AG04450 (cell line): ENCODE data around the gene DIP2B. TPM values are rescaled to one million over a fixed set of nuclear protein-coding genes. Genes with fewer than 3 reads are reported as not detected.

Source experiments
- CTCF ChIA-PET: fragments of 300-600, 350-600 bp; formaldehyde crosslinking; extraction: SDS; loops from one replicate; lab custom pipeline; 2022; ENCODE audit warnings: antibody characterized with exemption, inconsistent platforms; lab: Charles Lee
- POLR2A ChIA-PET: fragments of 350-600 bp; formaldehyde crosslinking; extraction: SDS; loops from one replicate; lab custom pipeline; 2021; ENCODE audit warnings: antibody characterized with exemption, inconsistent platforms; lab: Yijun Ruan, JAX
- DNase-seq: peaks from one replicate; pipeline ENCODE4 v3.0.0-alpha.2; 2011; ENCODE audit warnings: low read depth, low spot score
- H3K27ac ChIP-seq: one replicate; pipeline ENCODE4 v1.5.1; 2012; ENCODE audit warnings: low read depth, low read length, control low read depth
- H3K27me3 ChIP-seq: one replicate; pipeline ENCODE4 v1.6.0; 2012; ENCODE audit warnings: low read length; ENCODE audit not compliant: control insufficient read depth, insufficient read depth
- H3K4me3 ChIP-seq: 2 replicates; pipeline ENCODE4 v1.5.1; 2011; ENCODE audit warnings: mild to moderate bottlenecking, low read depth, low read length, control low read depth
- H3K9me3 ChIP-seq: 2 replicates; pipeline ENCODE4 v1.5.1; 2012; ENCODE audit warnings: low read length; ENCODE audit not compliant: control insufficient read depth, insufficient read depth
- polyA plus RNA-seq: library from polyadenylated mRNA; depleted of rRNA; stranded (reverse); fragments of >200 nt; gene quantifications from 2 replicates; pipeline ENCODE4 v1.2.3, GENCODE V29; 2011
- TF ChIP-seq, protein P1 (sequence below): IDR thresholded peaks from 2 replicates; pipeline ENCODE4 v1.5.1; 2011; ENCODE audit warnings: low read depth, low read length, control low read depth, inconsistent platforms

The DIP2B gene
- polyA plus RNA-seq, 1 experiment: 22.0 TPM

- TF ChIP-seq, protein P1, sequence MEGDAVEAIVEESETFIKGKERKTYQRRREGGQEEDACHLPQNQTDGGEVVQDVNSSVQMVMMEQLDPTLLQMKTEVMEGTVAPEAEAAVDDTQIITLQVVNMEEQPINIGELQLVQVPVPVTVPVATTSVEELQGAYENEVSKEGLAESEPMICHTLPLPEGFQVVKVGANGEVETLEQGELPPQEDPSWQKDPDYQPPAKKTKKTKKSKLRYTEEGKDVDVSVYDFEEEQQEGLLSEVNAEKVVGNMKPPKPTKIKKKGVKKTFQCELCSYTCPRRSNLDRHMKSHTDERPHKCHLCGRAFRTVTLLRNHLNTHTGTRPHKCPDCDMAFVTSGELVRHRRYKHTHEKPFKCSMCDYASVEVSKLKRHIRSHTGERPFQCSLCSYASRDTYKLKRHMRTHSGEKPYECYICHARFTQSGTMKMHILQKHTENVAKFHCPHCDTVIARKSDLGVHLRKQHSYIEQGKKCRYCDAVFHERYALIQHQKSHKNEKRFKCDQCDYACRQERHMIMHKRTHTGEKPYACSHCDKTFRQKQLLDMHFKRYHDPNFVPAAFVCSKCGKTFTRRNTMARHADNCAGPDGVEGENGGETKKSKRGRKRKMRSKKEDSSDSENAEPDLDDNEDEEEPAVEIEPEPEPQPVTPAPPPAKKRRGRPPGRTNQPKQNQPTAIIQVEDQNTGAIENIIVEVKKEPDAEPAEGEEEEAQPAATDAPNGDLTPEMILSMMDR: no peak
- POLR2A ChIA-PET: no interaction called here
- no peak overlapping the region for H3K4me3 ChIP-seq
- H3K27ac ChIP-seq: no peak overlapping the region
- CTCF ChIA-PET: no interaction called here
- no peak for DNase-seq
- H3K9me3 ChIP-seq: no peaks in the 10 kb centered on the region
- no peaks in the 10 kb centered on the region for H3K27me3 ChIP-seq
Observed at GRCh38 chr12:50662116-50662510, 157.3 kb downstream of the DIP2B start.

GRCh38 chr12:50665170-50665569 is 160.4 kb downstream of the DIP2B start:
- ChIA-PET POLR2A (no interaction called here), CTCF (no interaction called here)
- TF ChIP-seq, protein P1: no peak
- Histone ChIP-seq H3K4me3 (no peak overlapping the region), H3K27me3 (no peaks in the 10 kb centered on the region), H3K9me3 (no peaks in the 10 kb centered on the region), H3K27ac (no peak overlapping the region)
- DNase-seq: no peak

DNA sequence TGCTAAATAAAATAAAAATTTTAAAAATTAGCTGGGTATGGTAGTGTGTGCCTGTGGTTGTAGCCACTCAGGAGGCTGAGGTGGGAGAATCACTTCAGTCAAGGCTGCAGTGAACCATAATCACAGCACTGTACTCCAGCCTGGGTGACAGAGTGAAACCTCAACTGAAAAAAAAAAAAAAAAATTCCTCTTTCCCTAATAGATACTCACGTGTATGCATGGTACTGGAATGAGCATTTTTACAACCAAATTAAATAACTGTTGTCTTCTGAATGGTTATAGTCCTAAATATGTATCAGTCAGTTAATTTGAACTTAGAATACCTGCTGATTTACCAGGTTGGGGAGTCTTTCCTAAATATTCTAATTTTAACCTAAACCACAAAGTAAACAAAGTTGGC is 160.8 kb downstream of the DIP2B start:
- TF ChIP-seq, protein P1: no peak
- Histone ChIP-seq H3K4me3 (no peak overlapping the region), H3K27ac (no peak overlapping the region), H3K9me3 (no peaks in the 10 kb centered on the region), H3K27me3 (no peaks in the 10 kb centered on the region)
- POLR2A ChIA-PET: no interaction called here
- CTCF ChIA-PET: interaction anchor here (0.8 kb wide), 1 partner anchor 161 kb away, joined by 3 read pairs; the partner anchor contains the start of gene DIP2B
- DNase-seq: no peak

GRCh38 chr12:50666023-50666422 is 161.2 kb downstream of the DIP2B start:
- Histone ChIP-seq H3K27ac (no peak overlapping the region), H3K4me3 (no peak overlapping the region), H3K27me3 (no peaks in the 10 kb centered on the region), H3K9me3 (no peaks in the 10 kb centered on the region)
- ChIA-PET POLR2A (no interaction called here), CTCF (interaction anchor here (0.8 kb wide), 1 partner anchor 161 kb away, joined by 3 read pairs; the partner anchor contains the start of gene DIP2B)
- TF ChIP-seq, protein P1: no peak
- DNase-seq: no peak

DNA sequence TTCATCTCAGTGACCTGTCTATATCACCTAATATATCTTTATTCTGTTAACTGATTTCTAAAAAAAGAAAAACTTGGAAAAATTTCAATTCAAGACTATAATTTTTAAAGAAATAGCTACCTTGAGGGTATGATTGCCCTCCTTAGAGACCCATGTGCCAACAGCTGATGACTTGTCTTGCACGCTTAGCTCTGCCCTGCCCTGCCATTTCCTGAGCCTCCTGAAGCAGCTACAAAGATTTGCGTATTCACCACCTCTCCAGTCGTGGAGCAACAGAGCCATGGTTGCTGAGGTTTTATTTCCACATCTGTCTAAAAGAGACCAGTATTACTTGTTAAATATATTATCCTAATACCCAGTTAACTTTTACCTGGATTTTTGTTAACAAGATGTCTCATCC is 167.4 kb downstream of the DIP2B start:
- TF ChIP-seq, protein P1: no peak
- Histone ChIP-seq H3K27me3 (no peaks in the 10 kb centered on the region), H3K4me3 (no peak overlapping the region), H3K9me3 (no peaks in the 10 kb centered on the region), H3K27ac (no peak overlapping the region)
- no peak for DNase-seq
- ChIA-PET POLR2A (no interaction called here), CTCF (interaction anchor here (1.1 kb wide), 1 partner anchor 167 kb away, joined by 4 read pairs; the partner anchor contains the start of gene DIP2B)
